ENCODE results near the gene KIAA1755. TPM values are rescaled to one million over a fixed set of nuclear protein-coding genes. Genes with fewer than 3 reads are reported as not detected.

KIAA1755 gene
- total RNA-seq, 4 donors from 2014 or later = 0.24 to 9.9 (median 1.6) TPM

DNA sequence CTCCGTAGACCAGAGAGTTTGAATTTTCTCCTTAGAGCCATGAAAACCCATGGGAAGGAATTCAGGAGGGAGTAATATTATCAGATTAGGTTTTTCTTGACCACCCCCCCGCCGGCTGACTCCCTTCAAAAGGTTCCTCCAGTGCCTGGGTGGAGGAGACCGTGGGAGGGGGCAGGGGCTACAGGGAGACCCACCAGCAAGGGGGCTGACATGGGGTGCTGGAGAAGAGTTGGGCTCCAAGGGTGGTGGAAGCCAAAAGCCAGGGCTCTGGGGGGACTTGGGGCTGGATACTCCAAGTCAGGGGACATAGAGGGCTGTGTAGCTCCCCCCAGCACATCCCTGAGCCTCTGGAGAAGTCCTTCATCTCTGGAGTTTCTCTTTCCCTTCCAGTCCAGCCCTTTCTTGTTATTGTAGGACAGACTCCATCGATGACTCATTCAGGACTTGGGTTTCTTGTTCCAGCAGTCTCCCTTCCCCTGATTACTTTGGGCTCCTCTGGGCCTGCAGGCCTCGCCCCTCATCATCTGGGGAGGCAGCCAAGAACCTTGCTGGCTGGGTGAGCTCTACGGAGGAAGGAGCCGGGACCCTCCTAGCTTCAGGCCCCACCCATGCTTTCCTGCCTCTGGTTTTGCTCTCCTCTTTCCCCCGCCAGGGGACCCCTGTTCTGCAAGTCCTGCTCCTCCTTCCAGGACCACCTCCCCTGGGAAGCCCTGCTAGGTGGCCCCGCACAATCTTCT is 10.5 kb upstream of the KIAA1755 start:
- TF ChIP-seq, protein P1, sequence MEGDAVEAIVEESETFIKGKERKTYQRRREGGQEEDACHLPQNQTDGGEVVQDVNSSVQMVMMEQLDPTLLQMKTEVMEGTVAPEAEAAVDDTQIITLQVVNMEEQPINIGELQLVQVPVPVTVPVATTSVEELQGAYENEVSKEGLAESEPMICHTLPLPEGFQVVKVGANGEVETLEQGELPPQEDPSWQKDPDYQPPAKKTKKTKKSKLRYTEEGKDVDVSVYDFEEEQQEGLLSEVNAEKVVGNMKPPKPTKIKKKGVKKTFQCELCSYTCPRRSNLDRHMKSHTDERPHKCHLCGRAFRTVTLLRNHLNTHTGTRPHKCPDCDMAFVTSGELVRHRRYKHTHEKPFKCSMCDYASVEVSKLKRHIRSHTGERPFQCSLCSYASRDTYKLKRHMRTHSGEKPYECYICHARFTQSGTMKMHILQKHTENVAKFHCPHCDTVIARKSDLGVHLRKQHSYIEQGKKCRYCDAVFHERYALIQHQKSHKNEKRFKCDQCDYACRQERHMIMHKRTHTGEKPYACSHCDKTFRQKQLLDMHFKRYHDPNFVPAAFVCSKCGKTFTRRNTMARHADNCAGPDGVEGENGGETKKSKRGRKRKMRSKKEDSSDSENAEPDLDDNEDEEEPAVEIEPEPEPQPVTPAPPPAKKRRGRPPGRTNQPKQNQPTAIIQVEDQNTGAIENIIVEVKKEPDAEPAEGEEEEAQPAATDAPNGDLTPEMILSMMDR (IDR thresholded peaks at IDR 0.05) = no peak
- ATAC-seq (ENCODE audit: low FRiP score) (no peak), DNase-seq (ENCODE audit: low spot score) (no peak)

DNA sequence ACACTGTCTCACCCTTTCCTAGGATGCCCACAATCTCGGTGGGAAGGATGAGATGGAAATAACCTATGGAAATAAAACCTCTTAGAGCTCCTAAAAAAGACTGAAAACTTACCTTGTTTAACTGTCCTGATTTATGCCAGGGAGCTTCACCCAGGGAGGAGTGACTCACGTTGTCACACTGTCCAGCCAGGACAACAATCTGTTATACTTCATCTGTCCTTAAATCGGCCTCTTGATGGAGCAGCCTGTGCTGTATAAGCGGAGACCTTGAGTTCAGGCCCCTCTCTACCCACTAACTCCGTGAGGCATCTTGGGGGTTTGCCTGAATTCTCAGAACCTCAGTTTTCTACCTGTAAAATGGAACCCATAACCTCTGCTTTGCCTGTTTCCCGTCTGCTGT is 9.2 kb upstream of the KIAA1755 start:
- ATAC-seq (ENCODE audit: low FRiP score) (no peak), DNase-seq (ENCODE audit: low spot score) (no peak)
- TF ChIP-seq, protein P1 (IDR thresholded peaks at IDR 0.05) = no peak

DNA sequence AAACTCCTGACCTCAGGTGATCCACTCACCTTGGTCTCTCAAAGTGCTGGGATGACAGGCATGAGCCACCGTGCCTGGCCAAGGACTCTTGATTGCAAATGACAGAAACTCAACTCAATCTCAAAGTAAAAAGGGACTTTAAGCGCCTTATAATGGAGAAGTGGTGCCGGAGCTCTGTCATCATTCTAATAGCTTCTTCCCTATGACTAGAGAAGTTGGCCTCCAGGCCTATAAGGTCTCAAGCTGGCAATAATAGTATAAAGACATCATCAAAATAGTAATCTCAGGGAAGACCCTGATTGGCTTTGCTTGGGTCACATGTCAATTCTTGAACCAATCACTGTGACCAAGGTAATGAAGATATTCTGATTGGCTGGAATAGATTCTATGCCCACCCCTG is 8.5 kb upstream of the KIAA1755 start:
- ATAC-seq (ENCODE audit: low FRiP score) (no peak), DNase-seq (ENCODE audit: low spot score) (no peak)
- TF ChIP-seq, protein P1 (IDR thresholded peaks at IDR 0.05) = no peak

DNA sequence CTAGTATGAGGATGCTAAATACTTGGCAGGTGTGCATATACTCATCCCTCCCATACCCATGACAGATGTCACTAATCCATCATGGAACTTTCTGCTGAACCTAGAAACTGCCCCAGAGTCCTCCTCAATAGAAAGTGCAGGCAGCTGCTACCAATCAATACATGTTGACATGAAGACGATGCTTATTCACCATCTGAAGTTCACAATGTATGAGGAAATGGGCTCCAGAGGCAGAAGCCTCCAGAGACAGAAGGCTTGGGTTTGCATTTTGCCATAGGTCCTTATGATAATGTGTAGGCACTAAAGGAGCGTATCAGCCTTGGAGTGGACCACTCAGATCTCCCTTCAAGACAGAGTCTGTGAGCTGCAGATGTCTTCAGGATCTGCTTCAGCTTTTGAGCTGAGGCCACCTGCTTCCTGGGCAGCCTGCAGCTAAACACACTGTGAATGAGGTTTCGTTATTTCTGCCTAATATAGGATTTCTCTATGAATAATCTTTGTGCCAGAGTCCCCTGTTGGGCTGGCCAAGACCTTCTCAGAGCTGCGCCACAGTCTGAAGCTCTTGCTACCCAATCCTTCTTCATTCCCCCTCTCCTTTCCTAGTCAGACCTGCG is 7.5 kb upstream of the KIAA1755 start:
- ATAC-seq (ENCODE audit: low FRiP score) (no peak), DNase-seq (ENCODE audit: low spot score) (no peak)
- TF ChIP-seq, protein P1 (IDR thresholded peaks at IDR 0.05) = no peak

DNA sequence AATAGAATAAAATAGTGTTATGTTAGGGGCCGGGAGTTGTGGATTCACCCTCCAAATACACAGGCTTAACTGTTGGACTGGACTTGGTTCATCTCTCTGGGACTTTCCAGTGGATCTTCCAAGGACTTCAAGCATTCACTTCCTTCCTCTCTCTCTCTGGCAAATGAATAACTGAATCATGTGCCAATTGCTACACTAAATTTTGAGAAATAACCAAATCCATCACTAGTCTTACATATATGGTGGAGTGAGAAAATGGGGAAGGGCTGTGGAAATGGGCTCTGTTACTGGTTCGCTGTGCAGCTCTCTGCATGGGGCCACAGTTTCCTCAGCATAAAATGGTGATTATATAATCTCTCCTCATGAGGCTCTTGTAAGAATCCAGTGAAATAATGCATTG is 6.8 kb upstream of the KIAA1755 start:
- ATAC-seq (ENCODE audit: low FRiP score) (no peak), DNase-seq (ENCODE audit: low spot score) (no peak)
- TF ChIP-seq, protein P1 (IDR thresholded peaks at IDR 0.05) = no peak

DNA sequence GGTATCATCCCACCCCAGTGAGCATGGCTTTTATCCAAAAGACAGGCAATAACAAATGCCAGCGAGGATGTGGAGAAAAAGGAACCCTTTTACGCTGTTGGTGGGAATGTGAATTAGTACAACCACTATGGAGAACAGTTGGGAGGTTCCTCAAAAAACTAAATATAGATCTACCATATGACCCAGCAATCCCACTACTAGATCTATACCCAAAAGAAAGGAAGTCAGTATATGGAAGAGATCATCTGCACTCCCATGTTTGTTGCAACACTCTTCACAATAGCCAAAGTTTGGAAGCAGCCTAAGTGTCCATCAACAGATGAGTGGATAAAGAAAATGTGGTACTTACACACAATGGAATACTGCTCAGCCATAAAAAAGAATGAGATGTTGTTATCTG is 5.9 kb upstream of the KIAA1755 start:
- TF ChIP-seq, protein P1 (IDR thresholded peaks at IDR 0.05) = no peak
- DNase-seq (ENCODE audit: low spot score) = no peak
- ATAC-seq (ENCODE audit: low FRiP score) = no peak

DNA sequence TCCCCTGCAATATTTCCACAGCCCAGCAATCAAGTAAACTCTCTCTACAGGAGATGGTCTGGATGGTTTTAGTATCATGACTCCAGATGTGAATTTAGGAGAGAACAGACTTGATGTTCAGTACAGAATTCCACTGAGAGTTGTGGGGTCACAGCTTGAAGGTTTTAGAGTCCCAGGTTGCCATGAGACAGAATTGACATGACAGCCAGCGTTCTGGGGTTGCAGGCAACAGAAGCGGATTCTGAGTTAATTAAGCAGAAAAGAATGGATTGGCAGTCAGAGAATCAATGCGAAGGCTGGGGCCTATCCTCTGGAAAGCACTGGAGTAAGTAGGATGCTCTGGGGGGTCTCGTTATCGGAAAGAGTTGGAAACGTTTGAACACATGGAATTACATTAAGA is 2.4 kb upstream of the KIAA1755 start:
- ATAC-seq (ENCODE audit: low FRiP score) (no peak), DNase-seq (ENCODE audit: low spot score) (no peak)
- TF ChIP-seq, protein P1 (IDR thresholded peaks at IDR 0.05) = no peak

Data from omental fat pad (tissue), 4 donors.